ENCODE results near the gene HSD17B11. TPM values are rescaled to one million over a fixed set of nuclear protein-coding genes. Genes with fewer than 3 reads are reported as not detected.

Gene HSD17B11
- total and polyA plus RNA-seq, 2 of the 8 experiments (the other 6 are each of a cell fraction or from before 2014, with no cell fraction given) = 6.0 to 9.0 TPM

- Histone ChIP-seq H2BK5ac (ENCODE audit: low read depth, low read length) (no peak overlapping the region), H2BK12ac (ENCODE audit: low read depth, low read length) (no peak overlapping the region), H2BK20ac (ENCODE audit: low read length) (no peak overlapping the region), H3K79me1 (ENCODE audit: low read depth, low read length) (no peaks in the 10 kb centered on the region), H3K79me2 (ENCODE audit: control insufficient read depth in 1 of 2, insufficient read depth in 2 of 2, low read length in 2 of 2) (no peaks in the 10 kb centered on the region), H2BK15ac (ENCODE audit: low read length) (no peak overlapping the region), H2BK120ac (replicated peaks; ENCODE audit: low read depth, low read length) (no peak overlapping the region), H3K4ac (replicated peaks; ENCODE audit: insufficient read length, low read depth, low read length) (no peak overlapping the region), H4K20me1 (replicated peaks in 1 of 2; ENCODE audit: control insufficient read depth in 1 of 2, insufficient read depth in 2 of 2, low read length in 2 of 2) (no peaks in the 10 kb centered on the region), H3K4me1 (replicated peaks in 1 of 4; ENCODE audit: control insufficient read depth in 3 of 4, insufficient read depth in 4 of 4, low read length in 3 of 4) (no peaks in the 10 kb centered on the region), H3K4me3 (ENCODE audit: extremely low read depth in 1 of 4, insufficient read depth in 2 of 4, low read depth in 3 of 4, low read length in 4 of 4) (no peak overlapping the region), H3K36me3 (ENCODE audit: control insufficient read depth in 2 of 4, insufficient read depth in 4 of 4, low read length in 3 of 4) (no peaks in the 10 kb centered on the region), H3K27ac (ENCODE audit: low read depth, low read length) (no peak overlapping the region), H3K23me2 (ENCODE audit: low read depth, low read length) (no peaks in the 10 kb centered on the region; the same call in 1 of the 2 replicates), H3K4me2 (ENCODE audit: insufficient read depth in 1 of 2, low read depth in 2 of 2, low read length in 2 of 2) (no peak overlapping the region), H4K5ac (ENCODE audit: insufficient read length, low read depth, low read length) (no peak overlapping the region), H2AK5ac (ENCODE audit: low read depth, low read length) (no peak overlapping the region), H3K9ac (replicated peaks in 1 of 4; ENCODE audit: extremely low read depth in 1 of 4, low read depth in 3 of 4, low read length in 3 of 4) (no peak overlapping the region), H3K56ac (replicated peaks; ENCODE audit: insufficient read length, low read depth, low read length) (no peak overlapping the region), H2AFZ (ENCODE audit: low read length) (no peak overlapping the region), H3K23ac (ENCODE audit: insufficient read length) (no peak overlapping the region), H3K18ac (ENCODE audit: extremely low read depth, low read length) (no peak overlapping the region), H3K27me3 (replicated peaks in 1 of 4; ENCODE audit: control insufficient read depth in 3 of 4, extremely low read depth in 1 of 4, insufficient read depth in 3 of 4, low read length in 3 of 4) (no peaks in the 10 kb centered on the region), H3K14ac (ENCODE audit: insufficient read length) (no peak overlapping the region), H4K8ac (ENCODE audit: extremely low read depth, insufficient read depth, low read length) (no peak overlapping the region), H3K9me3 (ENCODE audit: insufficient read depth in 2 of 2, low read depth in 1 of 2, low read length in 1 of 2) (no peaks in the 10 kb centered on the region), H4K91ac (replicated peaks; ENCODE audit: insufficient read length, low read length) (no peak overlapping the region)
- no peak for FAIRE-seq
- CTCF ChIA-PET (ENCODE audit: partially characterized antibody) = interaction anchor here (0.6 kb wide), 1 partner anchor 29 kb away, joined by 3 read pairs; no protein-coding TSS in a partner anchor
- DNase-seq (ENCODE audit: low read depth in 1 of 2, low spot score in 2 of 2) = no peak
- 92% methylated on average over 1 of the region's 1 CpG; no CpG with 5 or more reads in 1 of the 2 experiments for WGBS, 2 experiments (ENCODE audit: extremely low coverage in 1 of 2, insufficient coverage in 1 of 2, insufficient read length in 1 of 2, insufficient replicate concordance in 2 of 2, low coverage in 1 of 2, low lambda C conversion rate in 2 of 2, missing lambda C conversion rate in 1 of 2)
- POLR2A ChIA-PET (ENCODE audit: partially characterized antibody) = no interaction called here
- TF ChIP-seq RBBP5 (IDR thresholded peaks at IDR 0.05; ENCODE audit: borderline replicate concordance, low read depth, low read length) (no peak), CEBPB (IDR thresholded peaks at IDR 0.05; ENCODE audit: low read depth, low read length) (no peak), KDM1A (IDR thresholded peaks at IDR 0.05; ENCODE audit: borderline replicate concordance, low read length) (no peak), SIX5 (IDR thresholded peaks at IDR 0.05; ENCODE audit: low read depth, low read length) (no peak), JUN (IDR thresholded peaks at IDR 0.05; ENCODE audit: low read depth, low read length) (no peak), ASH2L (IDR thresholded peaks at IDR 0.05; ENCODE audit: low read length) (no peak), PHF8 (conservative IDR thresholded peaks at IDR 0.05; ENCODE audit: low read depth, low read length) (no peak), SIN3A (conservative IDR thresholded peaks at IDR 0.05 in 1 of 2, IDR thresholded peaks at IDR 0.05 in 1 of 2; ENCODE audit: low read depth in 1 of 2, low read length in 2 of 2) (no peak), RNF2 (IDR thresholded peaks at IDR 0.05; ENCODE audit: borderline replicate concordance, low read depth, low read length, missing control alignments, poor library complexity, severe bottlenecking) (no peak), CHD1 (IDR thresholded peaks at IDR 0.05; ENCODE audit: low read depth, low read length) (no peak), SP4 (IDR thresholded peaks at IDR 0.05; ENCODE audit: low read length) (no peak), TCF12 (IDR thresholded peaks at IDR 0.05; ENCODE audit: low read depth, low read length) (no peak), RXRA (IDR thresholded peaks at IDR 0.05; ENCODE audit: insufficient read depth, low read depth, low read length) (no peak), TEAD4 (IDR thresholded peaks at IDR 0.05; ENCODE audit: low read depth, low read length) (no peak), BCL11A (IDR thresholded peaks at IDR 0.05; ENCODE audit: low read depth in 2 of 2, low read length in 2 of 2) (no peak)
Measured at GRCh38 chr4:87306056-87306455, 84.9 kb downstream of the HSD17B11 start.

Measured in H1 (cell line).